ENCODE data around the gene FAM118B.
A peak's percentile ranks its signal among the peaks of the same experiment; 100 is the strongest.

Gene FAM118B

DNA sequence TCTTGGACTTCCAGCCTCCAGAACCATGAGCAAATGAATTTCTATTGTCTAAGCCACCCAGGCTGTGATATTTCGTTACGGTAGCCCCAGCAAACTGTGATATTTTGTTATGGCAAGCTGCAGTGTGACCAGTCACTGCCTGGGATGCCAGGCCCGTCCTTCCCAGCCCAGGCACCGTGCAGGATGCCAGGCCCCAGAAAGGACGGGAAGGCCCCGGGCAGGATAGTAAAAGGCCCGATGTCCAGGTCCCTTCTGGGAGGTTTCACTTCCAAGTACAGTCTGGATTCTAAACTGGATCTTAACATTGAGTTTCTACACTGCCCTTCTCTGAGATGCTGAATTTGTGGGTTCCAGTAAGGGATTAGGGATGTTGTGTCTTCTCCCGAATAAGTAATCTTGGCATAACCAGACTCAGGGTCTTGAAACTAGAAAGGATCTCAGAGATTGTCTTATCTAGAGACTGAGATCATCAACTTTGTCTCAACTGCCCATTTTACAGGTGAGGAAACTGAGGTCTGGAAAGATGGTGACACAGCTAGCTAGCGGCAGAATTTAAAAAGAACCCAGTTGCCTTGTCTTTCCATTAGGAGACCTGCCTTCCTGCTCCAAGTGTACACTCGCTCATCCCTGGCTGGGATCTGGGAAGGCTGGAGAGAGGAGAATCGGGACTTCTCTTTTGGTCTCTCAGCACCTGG is 20.1 kb upstream of the FAM118B start:
- no peak for DNase-seq (ENCODE audit: low read depth)
- in situ Hi-C loops (cut with HindIII; ENCODE audit: low sequenced_read_pairs): no loop called here

DNA sequence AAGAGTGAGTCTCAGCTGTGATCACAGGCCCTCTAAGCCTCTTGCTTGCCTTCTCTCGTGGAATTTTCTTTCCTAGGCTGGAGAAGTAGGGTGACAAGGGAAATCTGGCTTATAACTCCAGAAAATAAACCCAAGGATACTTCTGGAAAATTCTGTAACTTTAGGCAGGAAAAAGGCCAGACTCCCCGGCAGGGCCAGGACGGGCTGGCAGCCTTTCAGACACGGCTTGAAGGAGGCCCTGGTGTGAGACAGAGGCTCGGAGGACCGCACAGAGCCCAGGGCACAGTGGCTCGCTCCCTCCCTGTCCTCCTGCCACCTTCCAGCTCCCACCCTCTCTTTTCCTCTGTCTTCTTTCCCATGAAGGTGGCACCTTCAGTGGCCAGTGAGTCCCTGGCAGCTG is 19.2 kb upstream of the FAM118B start:
- in situ Hi-C loops (cut with HindIII; ENCODE audit: low sequenced_read_pairs): no loop called here
- TF ChIP-seq, protein P1, sequence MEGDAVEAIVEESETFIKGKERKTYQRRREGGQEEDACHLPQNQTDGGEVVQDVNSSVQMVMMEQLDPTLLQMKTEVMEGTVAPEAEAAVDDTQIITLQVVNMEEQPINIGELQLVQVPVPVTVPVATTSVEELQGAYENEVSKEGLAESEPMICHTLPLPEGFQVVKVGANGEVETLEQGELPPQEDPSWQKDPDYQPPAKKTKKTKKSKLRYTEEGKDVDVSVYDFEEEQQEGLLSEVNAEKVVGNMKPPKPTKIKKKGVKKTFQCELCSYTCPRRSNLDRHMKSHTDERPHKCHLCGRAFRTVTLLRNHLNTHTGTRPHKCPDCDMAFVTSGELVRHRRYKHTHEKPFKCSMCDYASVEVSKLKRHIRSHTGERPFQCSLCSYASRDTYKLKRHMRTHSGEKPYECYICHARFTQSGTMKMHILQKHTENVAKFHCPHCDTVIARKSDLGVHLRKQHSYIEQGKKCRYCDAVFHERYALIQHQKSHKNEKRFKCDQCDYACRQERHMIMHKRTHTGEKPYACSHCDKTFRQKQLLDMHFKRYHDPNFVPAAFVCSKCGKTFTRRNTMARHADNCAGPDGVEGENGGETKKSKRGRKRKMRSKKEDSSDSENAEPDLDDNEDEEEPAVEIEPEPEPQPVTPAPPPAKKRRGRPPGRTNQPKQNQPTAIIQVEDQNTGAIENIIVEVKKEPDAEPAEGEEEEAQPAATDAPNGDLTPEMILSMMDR (IDR thresholded peaks at IDR 0.05; ENCODE audit: low read depth, low read length, missing control alignments): no peak
- H3K4me3 ChIP-seq (ENCODE audit: low read depth, low read length): no peak overlapping the region
- no peak for DNase-seq (ENCODE audit: low read depth)

More for the DNA sequence above, 20.1 kb upstream of the FAM118B start:
- no peak overlapping the region for H3K4me3 ChIP-seq (ENCODE audit: low read depth, low read length)
- TF ChIP-seq, protein P1 (IDR thresholded peaks at IDR 0.05; ENCODE audit: low read depth, low read length, missing control alignments): no peak

DNA sequence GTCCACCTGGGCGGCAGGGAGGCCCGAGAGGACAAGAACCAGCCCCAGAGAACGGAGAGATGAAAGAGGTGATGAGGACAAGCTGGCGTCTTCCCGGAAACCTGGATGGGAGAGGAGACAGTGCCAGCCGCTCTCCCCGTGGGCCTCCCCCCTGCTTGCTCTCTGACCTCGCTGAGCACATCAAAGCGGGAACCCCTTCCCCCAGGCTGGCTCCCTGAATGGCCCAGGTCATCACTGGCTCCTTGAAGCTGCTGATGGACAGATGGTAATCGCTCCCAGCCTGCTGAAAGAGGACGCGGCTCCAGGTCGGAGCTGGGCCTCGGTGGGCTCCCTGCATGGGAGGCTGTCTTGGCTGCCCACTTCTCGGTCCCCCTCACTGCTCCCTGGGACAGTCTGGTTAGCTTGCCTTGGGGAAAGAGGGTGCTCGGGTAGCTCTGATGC is 18.5 kb upstream of the FAM118B start:
- in situ Hi-C loops (cut with HindIII; ENCODE audit: low sequenced_read_pairs): no loop called here
- TF ChIP-seq, protein P1 (IDR thresholded peaks at IDR 0.05; ENCODE audit: low read depth, low read length, missing control alignments): no peak
- no peak overlapping the region for H3K4me3 ChIP-seq (ENCODE audit: low read depth, low read length)
- no peak for DNase-seq (ENCODE audit: low read depth)

DNA sequence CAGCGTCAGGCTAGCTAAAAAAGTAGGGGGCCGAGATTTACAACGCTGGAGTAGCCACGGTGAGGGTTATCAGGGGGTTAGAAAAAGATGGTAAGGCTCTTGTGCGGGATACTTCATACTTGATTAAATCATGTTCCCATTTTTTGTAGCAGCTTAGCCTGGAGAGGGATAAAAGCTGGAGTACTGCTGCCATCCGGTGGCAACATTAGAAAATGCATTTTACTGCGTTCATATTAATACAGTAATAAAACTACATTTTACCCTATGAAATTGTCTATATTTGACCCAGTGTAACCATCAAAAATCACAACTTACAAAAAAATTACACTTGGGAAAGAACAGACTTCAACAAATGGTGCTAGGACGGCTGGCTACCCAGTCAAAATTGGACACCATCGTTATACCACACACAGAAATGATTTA is 17.4 kb upstream of the FAM118B start:
- in situ Hi-C loops (cut with HindIII; ENCODE audit: low sequenced_read_pairs): no loop called here
- peak; percentile 32 for DNase-seq (ENCODE audit: low read depth)
- no peak overlapping the region for H3K4me3 ChIP-seq (ENCODE audit: low read depth, low read length)
- TF ChIP-seq, protein P1 (IDR thresholded peaks at IDR 0.05; ENCODE audit: low read depth, low read length, missing control alignments): peak; percentile 52

DNA sequence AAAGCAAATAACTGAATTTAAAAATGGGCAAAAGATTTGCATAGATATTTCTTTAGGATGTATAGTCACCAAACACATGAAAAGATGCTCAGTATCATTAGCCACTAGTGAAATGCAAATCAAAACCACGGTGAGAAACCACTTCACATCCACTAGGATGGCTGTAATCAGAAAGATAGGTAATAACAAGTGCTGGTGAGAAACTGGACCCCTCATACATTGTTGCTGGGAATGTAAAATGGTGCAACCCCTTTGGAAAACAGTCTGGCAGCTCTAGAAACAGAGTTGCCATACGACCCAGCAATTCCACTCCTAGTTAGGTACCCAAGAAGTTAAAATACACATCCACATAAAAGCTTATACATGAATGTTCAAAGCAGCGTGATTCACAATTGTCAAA is 16.5 kb upstream of the FAM118B start:
- TF ChIP-seq, protein P1 (IDR thresholded peaks at IDR 0.05; ENCODE audit: low read depth, low read length, missing control alignments): no peak
- no peak for DNase-seq (ENCODE audit: low read depth)
- in situ Hi-C loops (cut with HindIII; ENCODE audit: low sequenced_read_pairs): no loop called here
- H3K4me3 ChIP-seq (ENCODE audit: low read depth, low read length): no peak overlapping the region

DNA sequence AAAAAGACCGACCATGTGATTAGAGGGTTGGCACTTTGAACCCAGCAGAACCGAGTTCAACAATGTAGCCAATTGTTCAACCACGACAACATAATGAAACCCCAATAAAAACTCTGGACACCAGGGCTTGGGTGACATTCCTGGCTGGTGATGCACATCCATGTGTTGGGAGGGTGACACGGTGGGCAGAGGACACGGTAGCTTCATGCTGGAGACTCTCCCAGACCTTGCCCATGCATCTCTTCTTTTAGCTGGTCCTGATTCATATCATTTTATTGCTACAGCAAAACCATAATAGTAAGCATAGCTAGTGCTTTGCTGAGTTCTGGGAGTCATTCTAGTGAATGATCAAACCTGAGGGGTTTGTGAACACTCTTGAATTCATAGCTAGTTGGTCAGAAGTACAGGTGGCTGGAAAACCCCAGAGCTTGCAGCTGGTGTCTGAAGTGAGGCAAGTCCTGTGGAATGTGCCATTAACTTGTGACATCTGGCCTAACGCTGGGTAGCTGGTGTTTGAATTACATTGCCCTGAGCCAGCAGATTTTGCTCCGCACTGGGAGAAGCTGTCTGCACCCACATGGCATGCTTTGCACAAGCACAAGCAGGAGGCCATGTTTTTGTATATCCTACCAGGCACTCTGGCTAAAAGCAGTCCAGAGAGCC is 14.2 kb upstream of the FAM118B start:
- TF ChIP-seq, protein P1 (IDR thresholded peaks at IDR 0.05; ENCODE audit: low read depth, low read length, missing control alignments): no peak
- in situ Hi-C loops (cut with HindIII; ENCODE audit: low sequenced_read_pairs): no loop called here
- DNase-seq (ENCODE audit: low read depth): no peak
- no peak overlapping the region for H3K4me3 ChIP-seq (ENCODE audit: low read depth, low read length)

Data from astrocyte of the cerebellum (primary cell).